NCI-H1092 treated with DMSO at 0.1 percent for 48 hours (cell line): ENCODE data around the gene NLK.
"Not testable (repeated sequence)": the region's sequence is repeated elsewhere in the genome, so short reads cannot be mapped to it uniquely, and the experiment has no call there.

Source experiments
- DNase-seq: peaks from one replicate; lab custom pipeline; 2025; lab: John Stamatoyannopoulos, UW

The NLK gene

GRCh38 chr17:28199115-28199514 is 156.6 kb downstream of the NLK start:
- no peak for DNase-seq

- no peak for DNase-seq
These were observed 157.3 kb downstream of the NLK start for GRCh38 chr17:28199728-28200127.

- no peak for DNase-seq
These were observed 158.8 kb downstream of the NLK start for GRCh38 chr17:28201315-28201714.

- no peak for DNase-seq
These were observed 161.8 kb downstream of the NLK start for GRCh38 chr17:28204244-28204643.

- DNase-seq: no peak
These were observed 162.3 kb downstream of the NLK start for GRCh38 chr17:28204751-28205150.

GRCh38 chr17:28206292-28206691 is 163.8 kb downstream of the NLK start:
- no peak for DNase-seq

- DNase-seq: no peak
These were observed 169.3 kb downstream of the NLK start for GRCh38 chr17:28211811-28212210.

GRCh38 chr17:28213578-28213977 is 171.1 kb downstream of the NLK start:
- DNase-seq: not testable (repeated sequence)

GRCh38 chr17:28216052-28216451 is 173.6 kb downstream of the NLK start:
- no peak for DNase-seq

GRCh38 chr17:28216528-28216927 is 174.1 kb downstream of the NLK start:
- no peak for DNase-seq

- DNase-seq: no peak
These were observed 177.3 kb downstream of the NLK start for GRCh38 chr17:28219771-28220170.

GRCh38 chr17:28221751-28222414 is 179.4 kb downstream of the NLK start:
- no peak for DNase-seq

GRCh38 chr17:28225271-28225670 is 182.8 kb downstream of the NLK start:
- no peak for DNase-seq

- no peak for DNase-seq
These were observed 183.4 kb downstream of the NLK start for GRCh38 chr17:28225867-28226266.

GRCh38 chr17:28226563-28227315 is 184.3 kb downstream of the NLK start:
- DNase-seq: no peak

GRCh38 chr17:28227316-28228108 is 185.0 kb downstream of the NLK start:
- peak; percentile 78 for DNase-seq

- no peak for DNase-seq
These were observed 185.8 kb downstream of the NLK start for GRCh38 chr17:28228109-28228840.

- DNase-seq: no peak
These were observed 186.7 kb downstream of the NLK start for GRCh38 chr17:28228986-28229729.

GRCh38 chr17:28230011-28230410 is 187.5 kb downstream of the NLK start:
- no peak for DNase-seq

- DNase-seq: not testable (repeated sequence)
These were observed 188.1 kb downstream of the NLK start for GRCh38 chr17:28230607-28231006.

GRCh38 chr17:28231624-28232023 is 189.1 kb downstream of the NLK start:
- DNase-seq: not testable (repeated sequence)
